ENCODE results near the gene C17orf75. TPM values are rescaled to one million over a fixed set of nuclear protein-coding genes. Genes with fewer than 3 reads are reported as not detected.
A peak's percentile ranks its signal among the peaks of the same experiment; 100 is the strongest.

The C17orf75 gene
- total and polyA plus RNA-seq, 5 donors, result 16.4 to 19.0 (median 16.9) TPM

GRCh38 chr17:32302860-32303649 is 38.9 kb downstream of the C17orf75 start:
- Histone ChIP-seq H3K4me1 (ENCODE audit: control insufficient read depth, insufficient read depth, low read length) (peaks cover 3% of the 10 kb centered on the region), H3K4me3 (ENCODE audit: low read length) (no peak overlapping the region), H3K27ac (ENCODE audit: low read length) (no peak overlapping the region), H3K27me3 (ENCODE audit: control insufficient read depth, insufficient read depth) (no peaks in the 10 kb centered on the region), H3K9me3 (ENCODE audit: control insufficient read depth, low read length) (no peaks in the 10 kb centered on the region)
- WGBS, result 90% methylated on average over 10 of the region's 10 CpGs
- ATAC-seq (peak in 1 of 2 donors; percentile 10), DNase-seq (no peak)
- intact Hi-C loops (cut with DNase I), result no loop called here

- intact Hi-C loops (cut with DNase I), result no loop called here
- no peak for ATAC-seq
- Histone ChIP-seq H3K27me3 (ENCODE audit: control insufficient read depth, insufficient read depth) (no peaks in the 10 kb centered on the region), H3K27ac (ENCODE audit: low read length) (no peak overlapping the region), H3K9me3 (ENCODE audit: control insufficient read depth, low read length) (no peaks in the 10 kb centered on the region), H3K4me3 (ENCODE audit: low read length) (no peak overlapping the region), H3K4me1 (ENCODE audit: control insufficient read depth, insufficient read depth, low read length) (peaks cover 3% of the 10 kb centered on the region)
- WGBS, result 82% methylated on average over 4 of the region's 4 CpGs
- DNase-seq, result no peak
Observed at GRCh38 chr17:32302037-32302436, 39.9 kb downstream of the C17orf75 start.

GRCh38 chr17:32299580-32300164 is 42.3 kb downstream of the C17orf75 start:
- ATAC-seq (no peak), DNase-seq (no peak)
- Histone ChIP-seq H3K27me3 (ENCODE audit: control insufficient read depth, insufficient read depth) (no peaks in the 10 kb centered on the region), H3K9me3 (ENCODE audit: control insufficient read depth, low read length) (no peaks in the 10 kb centered on the region), H3K27ac (ENCODE audit: low read length) (no peak overlapping the region), H3K4me1 (ENCODE audit: control insufficient read depth, insufficient read depth, low read length) (peaks cover 3% of the 10 kb centered on the region), H3K4me3 (ENCODE audit: low read length) (no peak overlapping the region)
- intact Hi-C loops (cut with DNase I), result no loop called here
- 92% methylated on average over 7 of the region's 7 CpGs for WGBS

GRCh38 chr17:32298721-32299579 is 43.0 kb downstream of the C17orf75 start:
- Histone ChIP-seq H3K9me3 (ENCODE audit: control insufficient read depth, low read length) (no peaks in the 10 kb centered on the region), H3K27ac (ENCODE audit: low read length) (no peak overlapping the region), H3K4me1 (ENCODE audit: control insufficient read depth, insufficient read depth, low read length) (no peaks in the 10 kb centered on the region), H3K4me3 (ENCODE audit: low read length) (no peak overlapping the region), H3K27me3 (ENCODE audit: control insufficient read depth, insufficient read depth) (no peaks in the 10 kb centered on the region)
- intact Hi-C loops (cut with DNase I), result no loop called here
- WGBS, result 55% methylated on average over 13 of the region's 13 CpGs
- ATAC-seq, result no peak
- DNase-seq, result no peak

GRCh38 chr17:32298298-32298697 is 43.7 kb downstream of the C17orf75 start:
- intact Hi-C loops (cut with DNase I), result no loop called here
- Histone ChIP-seq H3K4me3 (ENCODE audit: low read length) (no peak overlapping the region), H3K9me3 (ENCODE audit: control insufficient read depth, low read length) (no peaks in the 10 kb centered on the region), H3K4me1 (ENCODE audit: control insufficient read depth, insufficient read depth, low read length) (no peaks in the 10 kb centered on the region), H3K27ac (ENCODE audit: low read length) (no peak overlapping the region), H3K27me3 (ENCODE audit: control insufficient read depth, insufficient read depth) (no peaks in the 10 kb centered on the region)
- ATAC-seq (peak; percentile 15 to 36), DNase-seq (no peak)
- 67% methylated on average over 6 of the region's 6 CpGs for WGBS

GRCh38 chr17:32297860-32298259 is 44.1 kb downstream of the C17orf75 start:
- Histone ChIP-seq H3K27ac (ENCODE audit: low read length) (no peak overlapping the region), H3K9me3 (ENCODE audit: control insufficient read depth, low read length) (no peaks in the 10 kb centered on the region), H3K27me3 (ENCODE audit: control insufficient read depth, insufficient read depth) (no peaks in the 10 kb centered on the region), H3K4me1 (ENCODE audit: control insufficient read depth, insufficient read depth, low read length) (no peaks in the 10 kb centered on the region), H3K4me3 (ENCODE audit: low read length) (no peak overlapping the region)
- intact Hi-C loops (cut with DNase I), result no loop called here
- no peak for DNase-seq
- ATAC-seq, result no peak
- 93% methylated on average over 6 of the region's 6 CpGs for WGBS

GRCh38 chr17:32297424-32297823 is 44.5 kb downstream of the C17orf75 start:
- 98% methylated on average over 2 of the region's 2 CpGs for WGBS
- no peak for DNase-seq
- no peaks in the 10 kb centered on the region for H3K4me1 ChIP-seq (ENCODE audit: control insufficient read depth, insufficient read depth, low read length)
- no peaks in the 10 kb centered on the region for H3K9me3 ChIP-seq (ENCODE audit: control insufficient read depth, low read length)
- intact Hi-C loops (cut with DNase I), result no loop called here
- H3K27me3 ChIP-seq (ENCODE audit: control insufficient read depth, insufficient read depth), result no peaks in the 10 kb centered on the region
- H3K4me3 ChIP-seq (ENCODE audit: low read length), result no peak overlapping the region
- H3K27ac ChIP-seq (ENCODE audit: low read length), result no peak overlapping the region
- no peak for ATAC-seq

- DNase-seq (no peak), ATAC-seq (no peak)
- Histone ChIP-seq H3K27ac (ENCODE audit: low read length) (no peak overlapping the region), H3K9me3 (ENCODE audit: control insufficient read depth, low read length) (no peaks in the 10 kb centered on the region), H3K4me1 (ENCODE audit: control insufficient read depth, insufficient read depth, low read length) (no peaks in the 10 kb centered on the region), H3K4me3 (ENCODE audit: low read length) (no peak overlapping the region), H3K27me3 (ENCODE audit: control insufficient read depth, insufficient read depth) (no peaks in the 10 kb centered on the region)
- intact Hi-C loops (cut with DNase I), result no loop called here
- 68% methylated on average over 4 of the region's 4 CpGs for WGBS
Observed at GRCh38 chr17:32292094-32292493, 49.9 kb downstream of the C17orf75 start.

- no peaks in the 10 kb centered on the region for H3K9me3 ChIP-seq (ENCODE audit: control insufficient read depth, low read length)
- H3K27ac ChIP-seq (ENCODE audit: low read length), result no peak overlapping the region
- intact Hi-C loops (cut with DNase I), result no loop called here
- DNase-seq (no peak), ATAC-seq (no peak)
- H3K27me3 ChIP-seq (ENCODE audit: control insufficient read depth, insufficient read depth), result no peaks in the 10 kb centered on the region
- H3K4me1 ChIP-seq (ENCODE audit: control insufficient read depth, insufficient read depth, low read length), result no peaks in the 10 kb centered on the region
- 82% methylated on average over 9 of the region's 9 CpGs for WGBS
- no peak overlapping the region for H3K4me3 ChIP-seq (ENCODE audit: low read length)
Observed at GRCh38 chr17:32289471-32290070, 52.4 kb downstream of the C17orf75 start.

GRCh38 chr17:32288615-32289014 is 53.4 kb downstream of the C17orf75 start:
- intact Hi-C loops (cut with DNase I), result no loop called here
- no peak for ATAC-seq

More at GRCh38 chr17:32288615-32289014, 53.4 kb downstream of the C17orf75 start:
- no peaks in the 10 kb centered on the region for H3K9me3 ChIP-seq (ENCODE audit: control insufficient read depth, low read length)
- H3K4me1 ChIP-seq (ENCODE audit: control insufficient read depth, insufficient read depth, low read length), result no peaks in the 10 kb centered on the region
- H3K27ac ChIP-seq (ENCODE audit: low read length), result no peak overlapping the region
- 58% methylated on average over 11 of the region's 11 CpGs for WGBS
- DNase-seq, result no peak
- H3K4me3 ChIP-seq (ENCODE audit: low read length), result no peak overlapping the region
- no peaks in the 10 kb centered on the region for H3K27me3 ChIP-seq (ENCODE audit: control insufficient read depth, insufficient read depth)

Measured in right cardiac atrium (tissue), 5 donors.